Suprapubic skin (tissue), 4 donors: ENCODE results near the gene TP53AIP1.

Experiments used
- EP300 ChIP-seq: sonication (generic); formaldehyde crosslinking; IDR thresholded peaks from one replicate; pipeline ENCODE4 v1.6.1; 2017; ENCODE audit warnings: antibody characterized with exemption
- POLR2AphosphoS5 ChIP-seq, 3 donors: sonication (generic); formaldehyde crosslinking; IDR thresholded peaks; one replicate each; pipeline ENCODE4 v1.6.1; 2017; ENCODE audit warnings: antibody characterized with exemption in 3 of 3

DNA sequence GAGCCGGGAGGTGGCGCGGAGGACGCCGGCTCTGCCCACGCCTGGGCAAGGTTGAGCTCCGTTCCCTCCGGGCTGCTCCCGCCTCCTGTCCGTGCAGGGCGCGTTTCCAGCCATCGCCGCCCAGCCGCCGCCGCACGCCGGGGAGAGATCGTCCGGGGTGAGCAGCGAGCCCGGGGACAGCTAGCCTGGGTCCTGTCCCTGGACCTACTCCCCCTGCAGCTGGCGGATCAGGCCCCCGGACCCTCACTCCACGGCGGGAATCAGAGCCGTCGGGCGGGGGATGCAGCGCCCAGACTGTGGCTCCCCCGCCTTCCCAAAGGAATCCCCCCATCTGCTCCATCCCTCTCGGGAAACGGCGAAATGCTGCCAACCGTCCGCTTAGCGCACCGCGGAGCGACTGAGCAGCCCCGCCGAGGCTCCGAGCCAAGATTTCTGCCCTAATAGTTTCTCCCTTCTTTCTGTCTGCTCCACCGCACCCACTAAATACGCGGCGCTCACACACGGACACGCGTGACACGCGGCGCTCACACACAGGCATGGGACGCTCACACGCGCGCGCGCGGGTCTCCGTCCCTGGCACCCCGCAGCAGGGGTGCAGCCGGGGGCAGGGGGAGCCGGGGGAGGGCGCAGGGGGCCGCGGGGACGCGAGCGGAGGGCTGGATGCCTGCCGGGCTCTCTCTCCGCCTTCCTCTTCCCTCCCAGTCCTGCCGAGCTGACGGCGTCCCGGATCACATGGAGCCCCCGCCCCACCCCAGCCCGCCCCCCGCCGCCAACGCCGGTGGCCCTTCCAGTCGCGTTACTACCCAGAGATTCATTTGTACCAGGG lies 51.9 kb downstream of the TP53AIP1 start, which contains the start of gene KCNJ5:
- no peak for TF ChIP-seq POLR2AphosphoS5 (IDR thresholded peaks at IDR 0.05)
- TF ChIP-seq EP300: no peak
